NCI-H1930 (cell line): ENCODE measurements around the gene VANGL1.

ENCODE experiments used
- DNase-seq, 2 experiments: peaks; one replicate each; lab custom pipeline; 2025; lab: John Stamatoyannopoulos, UW

VANGL1 gene

DNA sequence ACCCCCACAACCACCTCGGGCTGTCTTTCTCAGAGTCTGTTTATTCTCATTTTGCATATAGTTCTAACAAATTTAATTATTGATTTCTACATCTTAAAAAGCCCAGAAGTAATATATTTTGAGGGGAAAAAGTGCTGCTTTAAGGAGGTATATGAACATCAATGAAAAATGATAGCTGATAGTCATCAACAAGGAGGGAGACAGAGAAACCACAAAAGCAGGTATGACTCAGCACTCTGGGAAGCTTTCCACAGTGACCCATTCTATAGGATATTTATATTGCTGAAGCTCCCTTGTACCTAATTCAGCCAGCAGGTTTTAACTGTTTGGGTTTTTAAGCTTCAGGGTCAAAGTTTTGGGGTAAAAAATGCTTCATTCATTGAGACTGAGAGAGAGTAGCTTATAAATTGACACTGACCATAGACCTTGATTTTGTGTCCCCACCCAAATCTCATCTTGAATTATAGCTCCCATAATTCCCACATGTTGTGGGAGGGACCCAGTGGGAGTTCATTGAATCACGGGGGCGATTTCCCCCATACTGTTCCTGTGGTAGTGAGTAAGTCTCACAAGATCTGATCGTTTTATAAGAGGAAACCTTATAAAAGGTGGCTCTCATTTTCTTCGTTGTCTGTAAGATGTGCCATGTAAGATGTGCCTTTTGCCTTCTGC lies 27.4 kb downstream of the VANGL1 start:
- no peak for DNase-seq

DNA sequence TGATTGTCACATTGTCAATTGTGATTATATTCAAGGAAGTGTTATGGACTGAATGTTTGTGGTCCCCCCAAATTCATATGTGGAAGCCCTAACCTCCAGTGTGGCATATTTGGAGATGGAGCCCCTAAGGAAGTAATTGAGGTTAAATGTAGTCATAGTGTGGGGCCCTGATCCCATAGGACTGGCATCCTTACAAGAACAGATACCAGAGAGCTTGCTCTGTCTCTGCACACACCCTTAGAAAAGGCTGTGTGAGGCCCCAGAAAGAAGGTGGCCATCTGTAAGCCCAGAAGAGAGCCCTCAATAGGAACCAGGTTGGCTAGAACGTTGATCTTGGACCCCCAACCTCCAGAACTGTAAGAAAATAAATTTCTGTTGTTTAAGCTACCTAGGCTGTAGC lies 28.1 kb downstream of the VANGL1 start:
- no peak for DNase-seq

DNA sequence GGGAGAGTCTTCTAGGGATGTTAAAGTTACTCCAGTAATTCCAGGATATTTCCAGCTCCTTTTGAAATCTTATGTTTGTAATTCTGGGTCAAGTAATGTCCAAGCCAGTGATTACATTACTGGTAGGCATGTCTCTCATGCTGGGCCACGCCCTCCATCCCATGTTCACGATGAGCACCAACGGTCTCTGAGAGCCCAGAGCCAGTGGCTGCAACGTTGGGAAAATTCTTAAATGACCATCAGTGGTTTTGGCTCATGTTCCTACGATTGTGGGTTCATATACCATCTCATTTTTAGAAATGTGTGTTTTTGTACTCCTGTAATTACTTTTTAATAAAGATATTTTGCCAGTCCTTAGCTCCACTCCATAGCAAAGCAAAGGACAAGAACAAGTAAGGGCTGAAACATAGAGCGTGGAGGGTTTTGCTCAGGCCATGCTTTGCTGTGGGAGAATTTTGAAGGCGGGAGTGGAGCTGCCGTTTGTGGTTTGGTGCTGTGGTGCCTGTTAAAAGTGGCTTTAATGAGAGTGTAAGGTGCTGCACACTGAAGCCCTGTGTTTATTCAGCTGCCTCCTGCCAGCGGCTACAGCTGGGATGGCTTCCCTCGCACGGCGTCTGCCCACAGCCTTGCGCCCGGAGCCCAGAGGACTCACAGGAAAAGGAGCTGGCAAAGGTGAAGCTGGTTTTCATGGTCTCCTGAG lies 28.9 kb downstream of the VANGL1 start:
- peak in 1 of 2 experiments; percentile 45 for DNase-seq

DNA sequence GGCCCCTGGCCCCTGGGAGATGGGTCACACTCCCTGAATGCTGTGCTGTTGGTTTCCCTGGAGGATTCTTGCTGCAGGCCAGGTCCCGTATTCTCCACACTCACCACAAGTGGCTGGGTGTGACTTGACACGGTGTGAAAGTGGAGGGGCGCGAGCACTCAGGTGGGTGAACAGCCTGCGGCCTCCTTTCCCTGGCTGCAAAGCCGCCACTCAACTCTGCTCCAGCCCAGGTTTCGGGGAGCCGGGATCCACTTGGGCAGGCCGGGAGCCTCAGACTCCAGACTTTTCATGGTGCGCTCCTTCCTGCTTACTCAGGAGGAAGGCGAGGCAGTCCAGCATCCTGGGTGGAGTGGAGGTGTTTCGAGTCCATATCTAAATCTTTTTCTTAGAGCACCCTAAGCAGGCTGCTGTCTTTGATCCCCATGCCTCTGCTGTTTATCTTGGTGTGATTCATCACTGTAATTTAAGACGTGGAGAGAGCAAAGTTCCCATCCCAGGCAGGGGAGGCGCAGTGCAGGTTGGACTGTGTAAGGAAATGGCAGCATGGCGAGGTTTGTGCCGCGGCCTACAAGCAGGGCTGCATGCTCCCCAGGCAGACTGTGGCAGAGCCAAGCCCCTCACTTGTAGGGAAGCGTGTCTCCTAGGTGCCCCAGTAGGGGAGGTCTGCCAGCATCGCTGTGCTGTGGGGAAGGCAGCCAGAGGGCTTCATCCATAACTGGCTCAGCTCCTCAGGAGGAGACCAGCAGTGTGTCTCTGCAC lies 29.6 kb downstream of the VANGL1 start:
- peak; percentile 5 to 11 for DNase-seq

GRCh38 chr1:115672224-115673009 lies 30.6 kb downstream of the VANGL1 start:
- DNase-seq = no peak

DNA sequence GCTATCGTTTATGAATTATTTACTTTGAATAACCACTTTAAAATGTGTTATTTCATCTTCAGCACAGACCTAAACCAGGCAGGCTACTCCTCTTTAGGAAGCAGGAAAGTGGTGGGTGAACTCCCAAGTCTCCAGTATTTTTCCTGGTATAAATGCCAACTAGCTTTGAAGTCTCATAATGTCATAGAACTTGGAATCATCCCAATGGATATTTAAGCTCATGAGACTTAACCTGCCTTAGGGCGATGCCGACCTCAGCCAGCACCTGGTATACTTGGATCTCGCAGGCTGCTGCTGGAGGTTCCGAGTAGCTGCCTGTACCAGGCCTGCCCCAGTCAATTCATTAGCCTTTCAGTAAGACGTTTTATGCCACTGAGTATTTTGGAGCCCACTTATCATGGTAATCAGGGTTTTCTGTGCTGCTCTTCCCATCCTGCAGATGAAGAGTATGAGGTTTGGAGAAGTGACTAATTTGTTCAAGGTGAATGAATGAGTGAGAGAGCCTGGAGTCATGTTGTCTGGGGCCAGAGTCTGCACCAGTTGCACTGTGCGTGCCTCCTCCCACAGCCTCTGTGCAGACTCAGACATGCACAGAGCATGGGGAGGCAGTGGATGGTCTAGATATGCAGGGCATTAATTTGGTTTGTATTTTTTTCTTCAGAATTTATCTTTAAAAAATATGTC lies 34.9 kb downstream of the VANGL1 start:
- DNase-seq = no peak

GRCh38 chr1:115677182-115677555 lies 35.4 kb downstream of the VANGL1 start:
- no peak for DNase-seq

GRCh38 chr1:115677565-115677964 lies 35.8 kb downstream of the VANGL1 start:
- no peak for DNase-seq

- no peak for DNase-seq
Measured at GRCh38 chr1:115678141-115678540, 36.4 kb downstream of the VANGL1 start.

DNA sequence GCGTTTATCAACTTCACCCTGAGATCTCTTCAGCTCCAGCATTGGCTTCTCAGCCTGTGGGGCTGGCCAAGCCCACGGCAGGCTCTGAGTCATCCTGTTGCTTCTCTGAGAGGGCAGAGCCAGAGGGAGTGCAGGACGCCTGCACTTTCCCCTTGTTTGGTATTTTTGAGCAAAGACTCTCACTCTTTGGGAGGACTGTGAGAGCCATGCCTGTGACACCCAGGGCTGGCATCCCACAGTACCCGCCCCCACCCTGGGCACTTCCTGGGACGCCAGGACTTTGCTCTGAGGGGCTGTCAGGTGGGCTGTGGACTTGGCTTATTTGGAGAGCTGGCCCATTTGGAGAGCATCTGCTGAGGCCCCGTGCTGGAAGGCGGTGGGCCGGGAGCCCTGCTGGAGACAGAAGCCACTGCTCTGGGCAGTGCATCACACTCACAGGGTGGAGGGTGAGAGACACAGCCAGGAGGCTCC lies 37.4 kb downstream of the VANGL1 start:
- DNase-seq = no peak

GRCh38 chr1:115680730-115681111 lies 39.0 kb downstream of the VANGL1 start:
- DNase-seq = no peak

DNA sequence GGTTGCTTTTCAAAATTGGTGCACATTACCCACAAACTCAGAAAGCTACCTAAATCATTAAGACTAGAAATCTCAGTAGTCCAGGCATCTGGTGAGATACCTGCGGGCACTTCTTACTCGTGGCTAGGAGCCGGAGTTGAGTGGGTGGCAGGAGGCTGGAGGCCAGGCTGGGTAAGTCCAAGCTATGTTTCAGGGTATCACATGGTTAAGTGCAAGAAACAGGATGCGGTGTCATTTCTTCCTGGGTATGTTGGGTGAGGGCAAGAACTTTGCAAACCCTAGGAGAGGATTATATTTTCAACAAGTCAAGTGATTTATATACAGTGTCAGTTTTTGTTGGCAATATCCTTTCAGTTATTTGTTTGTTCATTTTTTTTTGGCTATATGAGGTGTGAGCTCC lies 41.0 kb downstream of the VANGL1 start:
- DNase-seq = no peak

- DNase-seq = peak in 1 of 2 experiments; percentile 61
Measured at GRCh38 chr1:115685029-115685705, 43.4 kb downstream of the VANGL1 start.

DNA sequence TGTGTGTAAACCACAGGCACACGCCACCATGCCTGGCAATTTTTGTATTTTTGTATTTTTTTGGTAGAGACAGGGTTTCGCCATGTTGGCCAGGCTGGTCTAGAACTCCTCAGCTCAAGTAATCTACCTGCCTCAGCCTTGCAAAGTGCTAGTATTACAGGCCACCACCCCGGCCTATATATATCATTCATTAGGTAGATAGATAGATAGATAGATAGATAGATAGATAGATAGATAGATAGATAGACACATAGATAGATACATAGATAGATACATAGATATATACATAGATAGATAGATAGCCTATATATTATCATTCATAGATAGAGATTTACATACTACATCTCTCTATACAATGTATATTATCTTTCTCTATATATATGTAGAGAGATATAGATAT lies 46.0 kb downstream of the VANGL1 start:
- DNase-seq = no peak

DNA sequence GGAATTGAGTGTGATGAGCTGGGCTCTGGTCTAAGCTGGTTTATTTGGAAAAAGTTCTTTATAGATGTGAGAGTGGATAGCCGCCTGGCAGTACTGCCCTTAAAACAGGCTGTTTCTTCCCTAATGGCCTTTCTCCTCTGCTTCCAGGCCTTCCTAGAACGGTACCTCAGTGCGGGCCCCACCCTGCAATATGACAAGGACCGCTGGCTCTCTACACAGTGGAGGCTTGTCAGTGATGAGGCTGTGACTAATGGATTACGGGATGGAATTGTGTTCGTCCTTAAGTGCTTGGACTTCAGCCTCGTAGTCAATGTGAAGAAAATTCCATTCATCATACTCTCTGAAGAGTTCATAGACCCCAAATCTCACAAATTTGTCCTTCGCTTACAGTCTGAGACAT lies 49.2 kb downstream of the VANGL1 start:
- no peak for DNase-seq

DNA sequence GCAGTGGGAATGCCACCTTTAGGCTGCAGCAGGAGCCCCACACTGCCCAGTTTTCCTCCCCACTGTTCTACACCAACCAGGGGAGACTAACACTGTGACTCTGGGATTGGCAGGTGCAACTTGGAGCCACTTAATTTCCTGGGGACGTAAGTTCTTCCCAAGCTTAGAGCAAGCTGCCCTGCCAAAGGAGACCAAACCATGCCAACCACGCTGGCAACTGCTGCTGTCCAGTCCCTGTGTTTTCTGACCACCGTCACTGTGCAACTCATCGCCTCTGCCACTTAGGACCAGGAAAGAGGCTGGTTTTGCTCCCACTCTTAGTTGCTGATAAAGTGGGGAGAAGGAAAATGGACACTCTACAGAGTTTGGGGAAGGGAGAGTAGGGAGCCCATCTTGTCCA lies 50.5 kb downstream of the VANGL1 start:
- DNase-seq = no peak

DNA sequence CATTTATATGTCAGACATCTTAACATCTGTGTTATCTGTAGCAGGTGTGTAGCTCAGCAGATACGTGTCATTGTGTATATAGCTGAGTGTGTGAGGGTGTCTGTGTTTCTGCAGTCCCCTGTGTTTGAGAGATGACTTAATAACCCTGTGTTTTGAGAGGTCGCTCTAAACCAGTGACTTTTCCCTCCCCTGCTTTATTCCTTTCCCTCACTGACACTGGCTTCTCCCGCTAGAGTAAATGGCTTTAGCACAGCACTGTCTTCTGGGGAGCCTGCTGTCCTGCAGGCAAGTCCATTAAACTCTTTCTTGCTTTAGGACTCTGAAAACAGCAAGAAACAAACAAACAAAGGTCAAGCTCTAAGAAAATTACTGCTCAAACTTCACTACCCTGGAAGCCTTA lies 53.0 kb downstream of the VANGL1 start:
- no peak for DNase-seq

GRCh38 chr1:115697619-115698018 lies 55.8 kb downstream of the VANGL1 start:
- no peak for DNase-seq

- no peak for DNase-seq
Measured at GRCh38 chr1:115701090-115701489, 59.3 kb downstream of the VANGL1 start.

- no peak for DNase-seq
Measured at GRCh38 chr1:115702959-115703358, 61.2 kb downstream of the VANGL1 start.
